HG02943 (cell line): ENCODE data around the gene C17orf107.

Source experiments
- ATAC-seq: cut with Tn5 transposase; IDR thresholded peaks from one replicate; pipeline ENCODE4 v1.9.1; 2021; ENCODE audit warnings: mild to moderate bottlenecking, low read depth, moderate library complexity; ENCODE audit not compliant: unreplicated experiment

The C17orf107 gene

GRCh38 chr17:4870855-4871254 is 28.5 kb upstream of the C17orf107 start:
- no peak for ATAC-seq

GRCh38 chr17:4872786-4873185 is 26.6 kb upstream of the C17orf107 start:
- ATAC-seq: no peak

- ATAC-seq: no peak
These were observed 22.2 kb upstream of the C17orf107 start for GRCh38 chr17:4877089-4877488.

- ATAC-seq: no peak
These were observed 19.7 kb upstream of the C17orf107 start for GRCh38 chr17:4879601-4880000.

GRCh38 chr17:4880857-4881256 is 18.5 kb upstream of the C17orf107 start:
- no peak for ATAC-seq

GRCh38 chr17:4881761-4882555 is 17.4 kb upstream of the C17orf107 start:
- ATAC-seq: no peak

- no peak for ATAC-seq
These were observed 14.8 kb upstream of the C17orf107 start for GRCh38 chr17:4884489-4884888.

- ATAC-seq: no peak
These were observed 12.5 kb upstream of the C17orf107 start for GRCh38 chr17:4886830-4887229.

GRCh38 chr17:4887581-4887980 is 11.8 kb upstream of the C17orf107 start:
- no peak for ATAC-seq

- ATAC-seq: no peak
These were observed 7.6 kb upstream of the C17orf107 start for GRCh38 chr17:4891411-4892410.

- ATAC-seq: no peak
These were observed 6.7 kb upstream of the C17orf107 start for GRCh38 chr17:4892499-4893221.

- ATAC-seq: no peak
These were observed 6.1 kb upstream of the C17orf107 start for GRCh38 chr17:4893272-4893671.

- ATAC-seq: no peak
These were observed 5.4 kb upstream of the C17orf107 start for GRCh38 chr17:4893721-4894560.

- no peak for ATAC-seq
These were observed 4.2 kb upstream of the C17orf107 start for GRCh38 chr17:4895121-4895520.

- ATAC-seq: no peak
These were observed 3.5 kb upstream of the C17orf107 start for GRCh38 chr17:4895657-4896331.

GRCh38 chr17:4896332-4897197 is 2.8 kb upstream of the C17orf107 start:
- no peak for ATAC-seq

- ATAC-seq: no peak
These were observed 2.1 kb upstream of the C17orf107 start for GRCh38 chr17:4897198-4897687.

- no peak for ATAC-seq
These were observed 1.6 kb upstream of the C17orf107 start for GRCh38 chr17:4897785-4898184.
